Mucosa of descending colon (tissue), 3 donors: ENCODE measurements around the gene GPR89A. TPM values are rescaled to one million over a fixed set of nuclear protein-coding genes. Genes with fewer than 3 reads are reported as not detected.

ENCODE experiments used
- ATAC-seq: fragments of 200-7000 bp; cut with Tn5 transposase; one replicate; pipeline ENCODE4 v1.9.1; 2020; ENCODE audit warnings: mild to moderate bottlenecking, moderate library complexity
- DNase-seq, 3 donors: peaks; one replicate each; pipeline ENCODE4 v3.0.0-alpha.2; 2020
- H3K36me3 ChIP-seq: fragments of 200-600 bp; one replicate; pipeline ENCODE4 v1.8.0; 2021; ENCODE audit warnings: low read depth, mild to moderate bottlenecking
- H3K4me1 ChIP-seq: fragments of 200-600 bp; one replicate; pipeline ENCODE4 v1.8.0; 2021; ENCODE audit warnings: low read depth, mild to moderate bottlenecking
- H3K4me3 ChIP-seq: fragments of 200-600 bp; one replicate; pipeline ENCODE4 v1.8.0; 2021; ENCODE audit warnings: mild to moderate bottlenecking
- H3K9me3 ChIP-seq: fragments of 200-600 bp; one replicate; pipeline ENCODE4 v1.8.0; 2021; ENCODE audit warnings: mild to moderate bottlenecking
- intact Hi-C, 2 donors: fragments of 100-400 bp; cut with DNase I in 1 of 2; cut with micrococcal nuclease in 1 of 2; formaldehyde crosslinking; loops; one replicate each; pipeline versions ENCODE4 v1.11.0 to v1.11.1; 2022; cut with DNase I, micrococcal nuclease
- total RNA-seq, 3 donors: library from RNA; stranded (reverse); fragmentation: NEBNext Ultra II Directional in 2 of 3; extraction: Animal tissue kit (Norgen Biotek cat#: 25700) in 2 of 3; gene quantifications; one replicate each; pipeline versions ENCODE4 v1.2.1 to v1.2.4, GENCODE V29; 2021 to 2023
- TF ChIP-seq, protein P1 (sequence below): fragments of 200-600 bp; IDR thresholded peaks from one replicate; pipeline ENCODE4 v1.8.0; 2022; ENCODE audit warnings: antibody characterized with exemption, mild to moderate bottlenecking
- donor health status: DM: no; HTN: no; CAD: no; lungs with moderate emphysema.
- donor health status: DM: no; HTN: no; CAD: no.
- donor health status: DM: no; HTN: yes; CAD: no.

The GPR89A gene
- total RNA-seq, 3 donors from 2014 or later: 14.4 to 19.4 (median 17.8) TPM

DNA sequence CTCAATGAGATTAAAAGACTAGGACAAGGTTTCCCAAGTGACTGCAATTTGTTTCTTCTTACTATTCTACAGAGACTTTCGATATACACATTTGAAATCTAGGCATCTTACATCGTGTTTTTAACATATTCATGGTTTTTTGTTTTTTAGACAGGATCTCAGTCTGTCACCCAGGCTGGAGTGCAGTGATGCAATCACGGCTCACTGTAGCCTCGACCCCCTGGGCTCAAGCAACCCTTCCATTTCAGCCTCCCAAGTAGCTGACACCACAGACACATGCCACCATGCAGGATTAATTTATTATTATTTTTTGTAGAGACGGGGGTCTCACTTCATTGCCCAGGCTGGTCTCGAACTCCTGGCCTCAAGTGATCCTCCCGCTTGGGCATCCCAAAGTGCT, 97.8 kb downstream of the GPR89A start:
- no peaks in the 10 kb centered on the region for H3K36me3 ChIP-seq
- DNase-seq (no peak), ATAC-seq (no peak)
- H3K4me1 ChIP-seq: no peaks in the 10 kb centered on the region
- H3K9me3 ChIP-seq: no peaks in the 10 kb centered on the region
- intact Hi-C loops: no loop called here
- TF ChIP-seq, protein P1, sequence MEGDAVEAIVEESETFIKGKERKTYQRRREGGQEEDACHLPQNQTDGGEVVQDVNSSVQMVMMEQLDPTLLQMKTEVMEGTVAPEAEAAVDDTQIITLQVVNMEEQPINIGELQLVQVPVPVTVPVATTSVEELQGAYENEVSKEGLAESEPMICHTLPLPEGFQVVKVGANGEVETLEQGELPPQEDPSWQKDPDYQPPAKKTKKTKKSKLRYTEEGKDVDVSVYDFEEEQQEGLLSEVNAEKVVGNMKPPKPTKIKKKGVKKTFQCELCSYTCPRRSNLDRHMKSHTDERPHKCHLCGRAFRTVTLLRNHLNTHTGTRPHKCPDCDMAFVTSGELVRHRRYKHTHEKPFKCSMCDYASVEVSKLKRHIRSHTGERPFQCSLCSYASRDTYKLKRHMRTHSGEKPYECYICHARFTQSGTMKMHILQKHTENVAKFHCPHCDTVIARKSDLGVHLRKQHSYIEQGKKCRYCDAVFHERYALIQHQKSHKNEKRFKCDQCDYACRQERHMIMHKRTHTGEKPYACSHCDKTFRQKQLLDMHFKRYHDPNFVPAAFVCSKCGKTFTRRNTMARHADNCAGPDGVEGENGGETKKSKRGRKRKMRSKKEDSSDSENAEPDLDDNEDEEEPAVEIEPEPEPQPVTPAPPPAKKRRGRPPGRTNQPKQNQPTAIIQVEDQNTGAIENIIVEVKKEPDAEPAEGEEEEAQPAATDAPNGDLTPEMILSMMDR: no peak
- H3K4me3 ChIP-seq: no peak overlapping the region

DNA sequence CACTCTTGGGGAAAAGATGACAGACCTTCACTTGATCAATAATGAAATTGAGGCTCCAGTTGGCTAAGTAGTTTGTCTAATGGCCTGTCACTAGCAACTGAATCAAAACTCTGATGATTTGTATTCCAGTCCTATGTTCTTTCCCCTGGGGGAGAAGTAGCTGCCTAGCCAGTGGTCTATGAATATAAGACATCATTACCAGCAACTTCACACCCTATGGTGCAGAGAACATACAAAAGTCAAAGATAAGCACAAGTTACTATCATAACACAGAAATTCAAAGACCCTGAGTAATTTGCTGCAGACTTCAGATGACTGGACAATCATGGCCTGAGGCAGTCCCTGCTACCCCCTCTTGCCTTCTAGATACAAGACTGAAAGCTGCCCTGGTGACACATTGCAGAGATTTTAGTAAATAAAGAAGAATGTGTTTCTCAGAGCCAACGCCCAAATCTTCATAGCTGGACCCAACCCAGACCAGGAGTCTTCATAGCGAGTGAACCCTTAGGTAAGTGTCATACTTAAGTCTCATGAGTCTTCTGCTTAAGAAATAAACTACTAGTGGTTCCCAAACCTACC, 98.4 kb downstream of the GPR89A start:
- ATAC-seq: no peak
- intact Hi-C loops: no loop called here

DNA sequence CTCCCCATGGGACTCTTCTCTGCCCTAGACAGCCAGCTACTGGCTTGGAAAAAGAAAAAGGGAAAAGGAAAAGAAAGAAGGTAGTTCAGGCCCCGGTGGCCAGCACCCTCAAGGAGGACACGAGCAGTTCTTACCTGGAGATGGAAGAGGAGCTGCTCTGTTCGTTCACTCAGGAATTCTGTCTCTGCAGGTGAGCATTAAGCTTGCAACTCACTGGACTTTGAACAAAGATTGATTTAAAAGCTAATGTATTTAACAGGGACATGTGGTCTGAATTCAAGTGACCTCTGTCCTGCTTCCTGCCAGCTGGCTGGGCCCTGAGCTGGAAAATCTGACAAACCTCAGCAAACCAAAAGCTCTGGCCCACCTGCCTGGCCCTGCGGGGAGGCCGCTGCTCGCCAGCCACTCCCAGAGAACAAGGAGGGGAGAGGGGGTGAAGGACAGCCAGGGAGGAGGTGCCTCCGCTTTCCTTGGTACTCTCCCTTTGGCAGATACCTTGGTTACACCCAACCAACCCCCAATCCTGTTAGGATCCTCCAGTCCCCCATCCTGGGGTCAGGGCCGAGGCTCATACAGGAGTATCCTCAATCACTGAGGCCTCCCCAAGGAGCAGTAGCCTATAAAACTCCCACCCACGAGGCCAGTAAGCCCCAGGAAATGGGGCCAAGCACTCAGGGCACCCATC, 99.5 kb downstream of the GPR89A start, which contains the start of gene PDZK1:
PDZK1 (minus strand) TSS at position 186 of the 685 bp plus-strand sequence. CDS start 19,347 bp downstream, outside the sequence.
- H3K4me3 ChIP-seq: no peak within 1 kb of the TSS
- no peaks in the 10 kb centered on the region for H3K36me3 ChIP-seq
- ATAC-seq (peak; percentile 66), DNase-seq (peak in 1 of 3 donors; percentile 10)
- intact Hi-C loops: no loop called here
- H3K9me3 ChIP-seq: no peaks in the 10 kb centered on the region
- no peaks in the 10 kb centered on the region for H3K4me1 ChIP-seq
- TF ChIP-seq, protein P1: no peak

More for the DNA sequence above, 98.4 kb downstream of the GPR89A start:
- Histone ChIP-seq H3K36me3 (no peaks in the 10 kb centered on the region), H3K9me3 (no peaks in the 10 kb centered on the region), H3K4me3 (no peak overlapping the region), H3K4me1 (no peaks in the 10 kb centered on the region)
- no peak for DNase-seq
- TF ChIP-seq, protein P1: no peak

DNA sequence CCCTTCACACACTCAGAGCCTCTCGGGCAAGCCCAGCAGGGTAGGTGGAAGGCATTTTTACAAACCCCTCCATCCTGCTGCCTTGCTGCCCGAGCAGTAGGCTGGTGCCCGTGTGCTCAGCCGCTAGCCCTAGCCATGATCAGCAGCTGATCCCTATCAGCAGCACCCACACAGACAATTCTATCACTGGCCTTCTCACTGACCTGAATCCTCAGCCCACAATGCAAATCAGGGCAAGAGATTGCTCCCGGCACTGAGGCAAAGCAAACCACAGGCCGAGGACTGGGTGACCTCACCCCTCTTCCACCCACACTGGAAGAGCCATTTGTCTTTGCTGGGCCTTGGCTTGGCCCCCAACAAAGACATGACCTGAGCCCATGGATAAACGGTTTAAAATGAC, 100.3 kb downstream of the GPR89A start:
- no peaks in the 10 kb centered on the region for H3K4me1 ChIP-seq
- no peaks in the 10 kb centered on the region for H3K36me3 ChIP-seq
- H3K9me3 ChIP-seq: no peaks in the 10 kb centered on the region
- DNase-seq: no peak
- no peak for ATAC-seq
- intact Hi-C loops: no loop called here
- H3K4me3 ChIP-seq: no peak overlapping the region
- TF ChIP-seq, protein P1: no peak

DNA sequence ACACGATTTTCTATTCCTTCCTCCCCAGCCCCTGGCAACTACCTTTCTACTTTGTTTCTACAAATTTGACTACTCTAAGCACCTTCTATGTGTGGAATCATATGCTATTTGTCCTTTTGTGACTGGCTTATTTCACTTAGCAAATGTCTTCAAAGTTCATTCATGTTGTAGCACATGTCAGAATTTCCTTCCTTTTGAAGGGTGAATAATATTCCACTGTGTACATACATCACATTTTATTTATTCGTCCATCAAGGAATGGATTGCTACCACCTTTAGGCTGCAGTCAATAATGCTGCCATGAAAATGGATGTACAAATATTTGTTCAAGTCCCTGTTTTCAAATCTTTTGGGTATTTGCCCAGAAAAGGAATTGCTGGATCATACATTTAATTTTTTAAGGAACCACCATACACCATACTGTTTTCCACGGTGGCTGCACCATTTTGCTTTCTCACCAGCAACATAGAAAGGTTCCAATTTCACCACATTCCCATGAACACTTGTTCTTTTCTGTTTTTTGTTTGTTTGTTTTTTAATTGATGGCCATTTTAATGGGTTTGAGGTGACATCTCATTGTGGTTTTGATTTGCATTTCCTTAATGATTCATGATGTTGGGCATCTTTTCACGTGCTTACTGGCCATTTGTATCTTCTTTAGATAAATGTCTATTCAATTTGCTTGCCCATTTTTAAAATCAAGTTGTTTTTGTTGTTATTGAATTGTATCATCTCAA, 102.7 kb downstream of the GPR89A start:
- intact Hi-C loops: no loop called here
- Histone ChIP-seq H3K36me3 (no peaks in the 10 kb centered on the region), H3K4me1 (no peaks in the 10 kb centered on the region), H3K9me3 (no peaks in the 10 kb centered on the region), H3K4me3 (no peak overlapping the region)
- DNase-seq (no peak), ATAC-seq (no peak)
- TF ChIP-seq, protein P1: no peak
